GM04504 (cell line): ENCODE data around the gene GNG7.

Source experiments
- DNase-seq: peaks from one replicate; pipeline ENCODE4 v3.0.0-alpha.2; 2012; ENCODE audit warnings: low read depth

Gene GNG7

DNA sequence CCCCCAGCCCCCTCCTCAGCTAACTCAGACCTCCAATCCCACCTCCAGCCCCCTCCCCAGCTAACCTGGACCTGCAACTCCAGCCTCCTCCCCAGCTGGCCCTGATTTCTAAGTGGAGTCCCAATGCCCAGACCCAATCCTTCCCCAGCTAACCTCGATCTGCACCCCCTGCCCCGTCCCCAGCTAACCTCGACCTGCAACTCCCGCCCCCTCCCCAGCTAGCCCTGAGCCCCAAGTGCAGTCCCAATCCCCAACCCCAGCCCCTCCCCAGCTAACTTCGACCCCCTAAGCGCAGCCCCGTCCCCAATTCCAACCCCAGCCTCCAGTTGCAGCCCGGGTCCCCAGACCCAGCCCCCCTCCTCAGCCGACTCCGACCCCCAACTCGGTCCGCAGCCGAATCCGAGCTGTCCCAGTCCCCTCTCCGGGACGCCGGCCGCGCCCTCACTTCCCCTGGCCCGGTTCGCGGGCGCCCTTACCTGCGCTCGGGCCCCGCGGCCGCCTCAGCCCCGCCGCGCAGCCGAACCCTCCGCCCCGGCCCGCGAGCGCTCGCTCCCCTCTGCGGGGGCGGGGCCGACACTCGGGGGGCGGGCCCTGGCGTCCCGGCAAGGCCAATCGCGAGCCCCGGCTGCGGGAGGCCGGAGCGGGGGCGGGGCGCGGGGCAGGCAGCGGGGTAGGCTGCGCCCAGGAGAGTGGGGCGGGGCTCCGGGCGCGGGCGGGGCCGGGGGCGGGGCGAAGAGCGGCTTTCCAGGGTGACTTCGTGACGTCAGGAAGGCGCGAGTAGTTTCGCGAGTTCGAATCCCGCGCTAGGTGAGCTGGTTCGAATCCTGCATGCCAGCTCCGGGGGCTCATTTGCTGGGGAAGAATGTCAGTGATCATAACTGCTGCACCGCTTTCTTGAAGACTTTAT, at the start of gene GNG7:
GNG7 (minus strand) TSS at position 525 of the 907 bp plus-strand sequence. CDS start 182,006 bp downstream, outside the sequence.
- peak; percentile 46 for DNase-seq

DNA sequence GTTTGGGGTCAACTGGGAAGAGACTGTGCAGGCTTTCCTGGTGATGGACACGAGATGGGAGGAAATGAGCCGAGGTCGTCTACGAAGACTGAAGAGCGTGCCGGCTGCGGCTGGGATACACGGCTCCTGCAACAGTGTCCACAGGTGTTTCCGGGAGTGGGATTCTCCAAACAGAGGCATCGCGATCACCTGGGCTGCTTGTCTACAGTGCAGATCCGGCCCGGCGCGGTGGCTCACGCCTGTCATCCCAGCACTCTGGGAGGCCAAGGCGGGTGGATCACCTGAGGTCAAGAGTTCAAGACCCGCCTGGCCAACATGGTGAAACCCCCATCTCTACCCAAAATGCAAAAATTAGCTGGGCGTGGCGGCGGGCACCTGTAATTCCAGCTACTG, 48.9 kb upstream of the GNG7 start:
- DNase-seq = no peak

DNA sequence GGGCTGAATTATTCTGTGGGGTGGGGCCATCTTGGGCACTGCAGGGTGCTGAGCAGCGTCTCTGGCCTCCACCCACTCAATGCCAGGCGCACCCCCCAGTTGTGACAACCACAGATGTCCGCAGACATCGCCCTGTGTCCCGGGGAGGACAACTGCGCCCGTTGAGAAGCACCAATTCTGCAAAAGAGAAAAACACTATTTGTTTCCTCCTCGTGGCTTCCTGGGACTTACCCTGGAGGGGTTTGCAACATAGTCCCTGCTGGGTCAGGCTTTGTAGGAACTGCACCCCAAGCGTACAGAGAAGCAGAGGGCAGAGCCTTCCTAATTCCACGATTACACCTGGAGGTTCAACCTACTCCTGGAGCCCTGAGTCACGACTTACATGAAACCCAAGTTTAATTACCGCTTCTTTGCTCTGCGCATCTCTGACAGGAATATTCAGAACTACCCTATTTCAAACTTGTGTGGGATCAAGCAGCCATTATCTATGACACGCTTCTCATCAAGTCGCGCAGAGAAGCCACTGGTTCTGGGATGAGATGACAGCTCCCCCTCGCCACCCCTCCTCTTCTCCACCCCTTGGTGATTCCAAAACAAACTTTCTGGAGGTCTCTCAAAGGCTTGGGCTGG, 48.4 kb upstream of the GNG7 start:
- DNase-seq = no peak

DNA sequence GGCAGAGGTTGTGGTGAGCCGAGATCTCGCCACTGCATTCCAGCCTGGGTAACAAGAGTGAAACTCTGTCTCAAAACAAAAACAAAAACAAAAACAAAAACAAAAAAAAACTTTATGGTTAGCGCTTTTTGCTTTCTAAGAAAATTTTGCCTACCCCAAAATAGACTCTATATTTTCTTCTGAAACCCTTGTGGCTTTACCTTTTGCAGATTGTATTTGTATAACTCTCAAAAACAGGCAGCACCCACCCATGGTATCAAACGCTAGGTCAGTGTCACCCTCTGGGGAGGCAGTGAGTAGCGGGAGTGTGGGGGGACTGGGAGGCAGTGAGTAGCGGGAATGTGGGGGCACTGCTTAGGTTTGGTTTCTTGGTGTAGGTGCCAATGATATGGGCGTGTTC, 44.9 kb upstream of the GNG7 start:
- DNase-seq = no peak

DNA sequence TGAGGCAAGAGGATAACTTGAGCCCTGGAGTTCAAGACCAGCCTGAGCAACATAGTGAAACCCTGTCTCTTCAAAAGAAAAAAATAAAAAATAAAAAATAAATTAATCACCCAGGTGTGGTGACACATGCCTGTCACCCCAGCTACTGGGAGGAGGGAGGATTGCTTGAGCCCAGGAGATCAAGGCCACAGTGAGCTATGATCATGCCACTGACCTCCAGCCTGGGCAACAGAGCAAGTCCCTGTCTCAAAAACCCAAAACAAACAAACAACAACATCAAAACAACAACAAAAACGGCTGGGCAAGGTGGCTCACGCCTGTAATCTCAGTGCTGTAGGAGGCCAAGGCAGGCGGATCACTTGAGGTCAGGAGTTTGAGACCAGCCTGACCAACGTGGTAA, 41.6 kb upstream of the GNG7 start:
- DNase-seq = no peak

DNA sequence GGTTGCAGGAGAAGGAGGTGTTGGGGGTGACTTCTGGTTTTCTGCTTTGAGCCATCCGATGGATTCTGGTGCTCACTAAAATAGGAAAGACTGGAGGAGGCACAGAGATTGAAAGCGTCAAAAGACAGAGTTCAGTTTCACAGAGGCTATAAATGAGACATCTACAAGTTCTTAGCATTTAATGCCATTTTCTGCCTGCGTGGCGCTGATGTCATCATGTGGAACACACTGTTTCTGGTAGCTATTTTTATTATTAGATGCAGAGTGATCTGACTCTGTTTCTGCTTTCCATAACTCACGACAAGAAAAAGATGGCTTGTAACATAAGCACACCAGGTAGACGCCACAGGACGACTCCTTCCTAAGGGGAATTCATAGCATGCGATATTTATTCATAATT, 40.6 kb upstream of the GNG7 start:
- no peak for DNase-seq

DNA sequence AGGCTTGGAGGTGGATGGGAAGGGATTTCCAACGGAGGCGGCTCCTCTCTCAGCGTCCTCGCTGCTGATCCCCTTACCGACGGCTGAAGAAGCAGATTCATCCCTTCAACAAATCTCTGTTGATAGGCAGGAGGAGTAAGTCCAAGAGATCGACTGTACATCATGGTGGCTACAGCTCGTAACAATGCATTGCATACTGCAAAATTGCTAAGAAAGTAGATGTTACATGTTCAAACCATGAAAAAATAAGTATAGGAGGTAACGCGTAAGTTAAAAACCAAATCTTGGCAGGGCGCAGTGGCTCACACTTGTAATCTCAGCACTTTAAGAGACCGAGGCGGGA, 37.8 kb upstream of the GNG7 start:
- no peak for DNase-seq

DNA sequence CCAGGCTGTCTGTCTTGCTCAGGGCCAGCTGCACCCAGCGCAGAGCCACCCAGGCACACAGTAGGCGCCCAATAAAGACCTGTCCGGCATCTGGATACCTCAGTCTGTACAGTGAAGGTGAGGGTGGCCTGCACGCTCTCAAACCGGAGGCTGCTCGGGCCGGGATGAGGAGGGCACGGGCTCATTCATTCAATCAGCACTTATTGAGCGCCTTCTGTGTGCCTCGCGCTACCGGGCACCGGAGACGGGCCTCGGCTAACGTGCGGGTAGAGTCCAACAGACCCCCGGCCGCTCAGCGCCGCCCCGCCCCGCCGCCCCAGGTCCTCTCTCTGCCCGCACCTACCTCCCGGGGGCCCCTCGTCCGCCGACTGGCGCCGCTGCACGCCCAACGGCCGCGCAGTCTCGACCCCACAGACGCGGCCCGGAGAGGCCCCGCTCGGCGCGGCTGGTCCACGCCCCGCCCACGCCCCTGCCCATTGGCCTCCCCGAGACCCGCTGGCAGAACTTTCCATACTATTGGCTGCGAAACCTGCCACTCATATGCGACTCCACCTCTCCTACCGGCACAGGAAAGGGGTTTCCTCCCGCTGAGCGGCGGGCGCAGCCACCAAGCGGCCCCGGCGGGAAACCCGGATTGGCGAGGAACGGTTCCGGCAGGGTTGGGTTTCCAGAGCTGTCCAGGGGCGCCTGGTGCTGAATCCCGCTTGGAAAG, 37.3 kb upstream of the GNG7 start, which contains the start of gene SLC39A3:
SLC39A3 (minus strand) TSS at position 416 of the 712 bp plus-strand sequence. CDS start 2,760 bp downstream, outside the sequence.
- DNase-seq = peak; percentile 96

DNA sequence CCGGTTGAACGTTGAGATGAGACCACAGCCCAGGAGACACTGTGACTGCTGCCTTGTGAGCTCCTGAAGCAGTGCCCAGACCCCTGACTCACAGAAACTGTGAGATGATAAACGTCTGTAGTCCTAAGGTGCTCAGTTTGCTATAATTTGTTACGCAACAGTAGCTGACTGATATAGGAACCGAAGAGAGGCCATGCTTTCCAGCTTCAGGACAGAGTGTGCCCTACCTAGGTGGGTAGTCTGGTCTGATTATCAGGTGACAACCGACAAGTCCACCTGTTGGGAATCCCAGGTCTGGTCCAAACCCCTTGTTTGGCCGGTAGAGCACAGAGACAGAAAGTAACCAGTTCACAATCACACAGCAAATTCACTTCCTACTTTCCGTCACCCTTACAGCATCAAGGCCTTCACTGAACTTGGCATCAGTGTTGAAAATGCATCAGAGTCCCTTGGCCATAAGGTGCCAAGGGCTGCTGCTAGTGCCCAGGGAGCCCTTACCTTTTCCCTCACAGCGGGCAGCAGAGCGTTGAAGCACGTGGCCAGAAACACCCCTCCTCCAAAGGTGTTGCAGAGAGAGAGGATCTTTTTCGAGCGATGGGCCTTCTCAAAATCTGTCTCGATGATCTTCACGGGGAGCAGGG, 34.2 kb upstream of the GNG7 start:
- DNase-seq = no peak

DNA sequence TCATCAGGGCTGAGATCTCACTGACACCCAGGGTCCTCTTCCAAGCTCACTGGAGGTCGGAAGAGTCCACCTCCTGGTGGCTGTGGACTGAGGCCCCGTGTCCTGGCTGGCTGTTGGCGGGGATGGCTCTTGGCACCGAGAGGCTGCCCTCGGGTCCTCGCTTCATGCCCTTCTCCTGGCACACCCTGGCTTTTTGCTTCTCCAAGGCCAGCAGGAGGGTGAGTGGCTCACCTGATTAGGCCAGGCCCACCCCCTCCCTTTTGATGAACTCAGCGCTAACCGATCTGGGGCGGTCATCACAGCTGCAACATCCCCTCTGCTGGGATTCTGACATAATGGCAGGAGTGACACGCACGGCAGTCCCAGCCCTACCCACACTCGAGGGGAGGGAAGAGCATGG, 32.9 kb upstream of the GNG7 start:
- DNase-seq = no peak

DNA sequence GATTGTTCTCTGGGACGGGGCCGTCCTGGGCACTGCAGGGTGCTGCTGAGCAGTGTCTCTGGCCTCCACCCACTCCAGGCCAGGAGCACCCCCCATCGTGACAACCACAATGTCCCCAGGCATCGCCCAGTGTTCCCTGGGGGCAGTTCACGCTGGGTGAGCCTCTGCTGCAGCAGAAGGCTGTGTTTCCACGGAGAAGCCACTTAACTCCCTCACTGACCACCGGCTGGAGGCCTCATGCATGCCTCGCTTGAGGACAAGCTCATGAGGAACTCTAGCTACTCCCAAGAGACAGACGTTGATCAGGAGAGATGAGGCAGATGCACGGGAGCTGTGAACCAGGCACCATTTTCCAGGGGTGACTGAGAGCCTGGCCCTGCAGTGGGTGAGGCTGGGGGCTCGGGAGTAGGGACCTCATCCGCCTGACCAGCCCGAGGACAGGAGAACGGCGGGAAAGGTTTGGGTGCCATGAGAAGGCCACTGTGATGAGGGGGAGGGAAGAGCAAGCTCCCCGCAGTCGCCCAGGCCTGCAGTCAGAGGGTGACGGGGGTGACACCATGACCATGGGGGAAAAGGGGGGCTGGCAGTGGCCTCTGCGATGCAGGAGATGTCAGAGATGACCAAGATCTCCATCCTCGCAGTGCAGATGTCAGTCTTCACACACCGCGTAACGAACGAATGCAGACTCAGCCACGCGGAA, 32.2 kb upstream of the GNG7 start:
- no peak for DNase-seq

DNA sequence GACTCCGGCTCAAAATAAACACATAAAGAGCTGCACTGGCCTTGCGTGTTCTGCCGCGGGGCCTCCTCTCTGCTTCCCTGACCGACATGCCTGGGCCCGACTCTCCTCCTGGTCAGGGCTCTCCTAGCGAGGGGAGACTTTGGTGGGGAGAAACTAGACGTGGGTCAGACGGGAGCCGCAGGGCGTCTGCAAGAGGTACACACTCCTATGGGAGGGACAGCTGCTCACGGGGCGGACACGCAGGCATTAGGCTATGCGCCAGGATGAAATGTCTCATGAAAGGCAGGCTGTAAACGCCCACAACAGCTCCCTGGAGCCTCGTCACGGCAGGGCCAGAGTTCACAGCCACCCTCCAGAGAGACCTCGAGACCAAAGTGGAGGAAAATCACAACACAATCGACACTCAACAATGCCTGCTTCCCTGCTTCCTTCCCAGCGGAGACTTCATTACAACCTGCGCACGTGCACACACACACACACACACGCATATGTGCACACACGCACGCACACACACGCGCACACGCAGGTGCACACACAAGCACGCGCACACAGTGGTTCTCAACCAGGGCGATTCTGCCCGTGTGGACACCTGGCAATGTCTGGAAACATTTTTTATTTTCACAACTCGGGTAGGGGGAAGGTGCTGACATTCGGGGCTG, 31.6 kb upstream of the GNG7 start:
- no peak for DNase-seq

DNA sequence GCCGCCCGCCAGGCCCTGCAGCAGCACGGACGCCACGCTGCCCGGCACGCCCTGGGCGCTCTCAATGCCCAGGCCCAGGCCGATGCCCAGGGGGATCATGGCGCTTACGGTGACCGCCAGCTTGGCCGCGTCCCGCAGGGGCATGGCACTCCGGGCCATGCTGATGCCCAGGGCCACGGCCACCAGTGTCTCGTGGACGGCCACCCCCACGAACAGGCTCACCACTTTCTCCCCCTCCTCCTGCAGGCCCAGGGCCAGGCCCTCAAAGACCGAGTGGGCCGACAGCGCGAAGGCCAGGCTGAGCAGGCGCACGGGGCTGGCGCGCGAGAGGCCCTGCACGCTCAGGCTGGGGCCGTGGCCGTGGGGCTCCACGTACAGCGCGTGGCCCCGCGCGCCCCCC, 30.4 kb upstream of the GNG7 start:
- no peak for DNase-seq

DNA sequence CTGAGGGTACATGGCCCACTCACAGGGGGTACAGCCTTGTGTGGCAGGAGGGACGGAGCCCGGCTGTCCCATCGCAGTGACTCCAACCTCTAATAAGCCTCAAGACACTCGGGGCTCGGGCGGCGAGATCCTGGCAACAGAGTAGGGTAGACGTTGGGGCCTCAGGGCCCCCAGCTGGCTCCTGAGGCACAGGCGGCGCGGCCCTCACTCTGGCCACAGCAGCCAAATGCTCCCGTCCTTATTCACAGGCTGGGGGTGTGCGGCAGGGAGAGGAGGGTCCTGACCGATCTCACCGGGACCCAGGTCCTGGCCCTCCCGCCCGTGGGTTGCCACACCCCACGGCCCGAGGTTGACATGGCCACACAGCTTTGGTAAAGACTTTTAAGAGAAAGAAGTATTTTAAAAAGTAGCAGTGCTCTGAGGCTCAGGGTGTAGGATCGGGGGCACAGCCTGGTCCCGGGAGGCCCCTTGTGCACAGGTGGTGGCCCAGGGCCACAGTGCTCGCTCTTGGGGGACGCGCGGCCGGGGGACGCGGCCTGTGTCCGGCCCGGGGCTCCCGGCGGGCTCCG, 29.7 kb upstream of the GNG7 start:
- DNase-seq = no peak

DNA sequence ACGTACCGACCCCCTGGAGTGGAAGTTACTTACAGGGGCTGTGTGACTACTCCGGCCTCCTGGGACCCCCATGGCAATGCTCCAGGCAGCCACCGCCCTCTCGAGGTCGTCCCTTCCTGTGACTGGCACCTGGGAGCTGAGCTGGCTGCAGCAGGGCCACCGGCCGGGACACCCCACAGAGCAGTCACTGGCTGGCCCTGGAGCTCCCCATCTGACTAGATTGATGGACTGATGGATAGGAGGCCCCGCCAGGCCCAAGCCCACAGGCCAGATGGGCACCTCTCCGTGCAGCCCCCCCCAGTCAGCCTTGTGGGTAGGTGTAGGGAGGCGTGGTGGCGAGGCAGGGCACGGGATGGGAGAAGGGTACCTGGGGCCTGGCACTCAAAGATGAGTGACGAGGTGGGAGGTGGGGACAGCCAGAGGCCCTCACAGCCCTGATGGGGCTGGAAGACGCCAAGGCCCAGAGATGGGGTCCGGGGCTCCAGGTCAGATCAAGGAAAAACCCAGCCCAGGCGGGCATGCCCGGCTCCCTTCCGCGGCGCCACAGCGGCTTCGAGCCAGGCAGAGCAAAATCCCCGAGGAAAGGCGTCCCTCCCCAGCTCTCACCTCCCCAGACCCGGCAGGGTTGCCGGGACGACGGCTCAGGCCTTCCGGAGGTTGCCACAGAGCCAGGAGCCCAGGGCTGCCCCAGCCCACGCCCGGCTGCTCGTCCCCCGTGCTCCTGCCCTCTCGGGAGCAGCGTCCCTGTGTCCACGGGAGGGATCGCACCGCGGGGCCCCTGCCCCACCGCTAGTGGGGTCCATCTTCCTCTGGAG, 28.9 kb upstream of the GNG7 start:
- no peak for DNase-seq

DNA sequence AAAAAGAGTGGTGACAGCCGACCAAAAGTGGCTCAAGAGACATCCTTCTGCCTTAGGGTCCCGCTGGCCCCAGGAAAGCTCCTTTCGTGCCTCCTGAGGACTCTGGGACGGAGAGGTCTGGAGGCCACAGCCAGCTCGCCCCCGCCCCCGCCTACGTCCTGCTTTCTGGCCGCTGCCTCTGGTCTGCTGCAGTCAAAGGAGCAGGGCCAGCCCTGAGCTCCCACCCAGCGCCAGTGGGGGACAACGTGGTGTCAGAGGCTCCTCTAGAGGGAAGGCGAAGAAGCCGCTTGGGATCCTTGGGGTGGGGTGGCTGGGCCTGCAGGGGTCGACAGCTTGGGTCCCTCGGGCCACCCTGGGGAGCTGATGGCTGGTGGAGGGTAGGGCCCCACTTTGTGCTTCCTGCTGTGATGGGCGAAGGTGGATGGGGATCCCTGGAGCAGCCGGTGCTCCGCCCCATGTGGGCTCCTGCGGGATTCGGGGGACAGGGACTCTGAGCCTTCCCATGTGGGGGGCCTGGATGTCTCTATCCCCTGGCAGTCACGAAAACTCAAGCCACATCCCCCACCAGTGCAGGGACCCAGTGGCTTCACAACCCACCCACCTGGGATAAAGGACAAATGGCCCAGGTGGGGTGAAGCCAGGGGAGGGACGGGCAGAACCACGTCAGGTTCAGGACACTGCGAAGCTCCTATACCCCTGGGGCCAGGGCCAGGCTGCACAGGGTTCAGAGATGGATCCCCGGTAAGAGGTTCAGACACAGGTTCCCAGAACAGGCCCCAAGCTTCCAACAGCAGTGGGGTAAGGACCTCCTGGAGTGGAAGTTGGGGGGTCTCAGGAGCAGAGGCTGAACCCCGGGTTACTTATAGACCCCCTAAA, 27.7 kb upstream of the GNG7 start:
- DNase-seq = no peak

DNA sequence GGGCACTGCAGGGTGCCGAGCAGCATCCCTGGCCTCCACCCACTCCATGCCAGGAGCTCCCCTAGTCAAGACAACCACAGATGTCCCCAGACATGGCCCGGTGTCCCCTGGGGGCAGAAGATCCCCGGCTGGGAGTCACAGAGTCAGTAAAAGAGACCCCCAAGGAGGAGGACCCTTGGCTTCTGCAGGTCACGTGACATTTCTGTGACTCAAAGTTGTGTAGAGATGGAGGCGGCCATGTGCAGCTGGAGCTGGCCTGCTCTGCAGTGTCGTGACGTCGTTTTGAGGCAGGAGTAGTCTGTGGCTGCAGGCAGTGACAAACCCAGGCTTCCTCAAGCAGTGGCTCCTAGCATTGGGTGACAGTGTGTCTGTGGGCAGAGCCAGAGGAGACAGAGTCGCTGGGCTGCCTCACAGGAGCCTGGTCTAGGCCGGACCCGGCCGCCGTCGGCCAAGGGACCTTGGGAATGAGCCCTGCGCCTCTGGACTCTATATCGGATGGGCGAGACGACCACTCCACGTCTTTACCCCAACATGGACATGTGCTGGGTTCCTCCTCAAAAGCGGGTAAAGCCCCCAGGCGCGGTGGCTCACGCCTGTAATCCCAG, 26.4 kb upstream of the GNG7 start:
- no peak for DNase-seq

DNA sequence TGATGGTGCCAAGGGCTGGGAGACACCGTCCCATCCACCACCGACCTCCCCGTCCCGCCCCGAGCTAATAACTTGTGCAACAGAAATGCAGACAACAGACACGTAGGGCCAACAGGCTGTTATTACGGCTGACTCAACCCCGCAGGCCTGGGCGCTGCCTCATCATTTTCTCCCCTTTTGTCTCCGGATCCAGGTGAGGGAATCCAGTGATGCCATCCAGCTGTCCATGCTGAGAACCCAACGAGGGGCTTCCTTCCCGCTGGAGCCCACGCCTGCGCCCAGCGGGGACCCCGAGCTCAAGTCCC, 25.1 kb upstream of the GNG7 start:
- DNase-seq = no peak
